ENCODE results near the gene NUFIP2.
"Not testable (repeated sequence)": the region's sequence is repeated elsewhere in the genome, so short reads cannot be mapped to it uniquely, and the experiment has no call there.

Gene NUFIP2

GRCh38 chr17:29293890-29294579, at the start of gene NUFIP2:
Gene NUFIP2, minus strand, starts transcription at chr17:29294148. Its CDS starts 89 bp downstream, at chr17:29294059.
- DNase-seq: peak; percentile 99

DNA sequence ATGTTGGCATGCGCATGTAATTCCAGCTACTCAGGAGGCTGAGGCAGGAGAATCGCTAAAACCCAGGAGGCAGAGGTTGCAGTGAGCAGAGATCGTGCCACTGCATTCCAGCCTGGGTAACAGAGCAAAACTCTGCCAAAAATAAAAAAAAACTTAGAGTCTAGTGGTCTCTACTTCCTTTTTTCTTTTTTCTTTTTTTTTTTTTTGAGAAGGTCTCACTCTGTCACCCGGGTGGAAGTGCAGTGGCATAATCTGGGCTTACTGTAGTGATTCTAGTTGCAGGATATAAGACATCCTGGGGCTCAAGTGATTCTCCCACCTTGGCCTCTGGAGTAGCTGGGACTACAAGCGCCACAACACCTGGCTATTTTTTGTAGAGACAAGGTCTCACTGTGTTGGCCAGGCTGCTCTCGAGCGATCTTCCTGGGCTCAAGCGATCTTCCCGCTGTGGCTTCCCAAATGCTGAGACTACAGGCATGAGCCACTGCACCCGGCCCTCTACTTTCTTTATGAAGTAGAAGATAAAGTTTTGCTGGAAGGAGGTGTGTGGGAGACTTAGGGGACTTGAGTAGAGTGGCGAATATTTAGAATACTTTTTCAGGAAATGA, 48.3 kb upstream of the NUFIP2 start:
- DNase-seq: peak; percentile 44

GRCh38 chr17:29341726-29342125, 47.8 kb upstream of the NUFIP2 start:
- peak; percentile 63 for DNase-seq

- DNase-seq: not testable (repeated sequence)
These were observed 45.1 kb upstream of the NUFIP2 start for GRCh38 chr17:29339016-29339415.

- DNase-seq: no peak
These were observed 37.7 kb upstream of the NUFIP2 start for GRCh38 chr17:29331708-29332085.

DNA sequence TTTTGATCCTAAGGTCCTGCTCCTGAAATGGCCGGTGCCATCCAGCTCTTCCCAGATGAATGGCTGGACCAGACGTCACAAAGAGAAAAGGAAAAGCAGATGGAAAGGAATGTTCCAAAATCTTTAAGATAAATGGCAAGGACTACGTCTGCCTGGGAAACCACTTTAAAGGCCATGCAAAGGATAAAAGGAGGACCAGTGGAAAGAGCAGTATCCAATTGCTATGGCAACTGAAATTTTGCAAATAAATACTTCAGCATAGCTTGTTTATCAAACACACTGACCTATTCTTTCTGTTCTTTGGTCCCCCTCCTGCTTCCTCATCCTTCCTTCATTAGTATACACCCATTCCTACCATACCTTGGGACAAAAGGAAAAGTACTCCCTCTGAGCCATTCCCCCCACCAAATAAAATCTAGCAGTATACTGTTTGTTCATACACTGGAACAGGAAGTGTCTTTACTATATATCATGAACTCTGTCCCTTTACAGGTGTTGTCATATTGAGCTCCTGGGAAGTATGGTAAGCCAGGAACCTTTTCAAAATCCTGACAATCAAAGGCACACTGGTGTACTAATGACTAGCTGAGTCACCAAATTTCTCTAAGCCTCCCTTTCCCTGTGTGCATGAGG, 37.2 kb upstream of the NUFIP2 start:
- no peak for DNase-seq

DNA sequence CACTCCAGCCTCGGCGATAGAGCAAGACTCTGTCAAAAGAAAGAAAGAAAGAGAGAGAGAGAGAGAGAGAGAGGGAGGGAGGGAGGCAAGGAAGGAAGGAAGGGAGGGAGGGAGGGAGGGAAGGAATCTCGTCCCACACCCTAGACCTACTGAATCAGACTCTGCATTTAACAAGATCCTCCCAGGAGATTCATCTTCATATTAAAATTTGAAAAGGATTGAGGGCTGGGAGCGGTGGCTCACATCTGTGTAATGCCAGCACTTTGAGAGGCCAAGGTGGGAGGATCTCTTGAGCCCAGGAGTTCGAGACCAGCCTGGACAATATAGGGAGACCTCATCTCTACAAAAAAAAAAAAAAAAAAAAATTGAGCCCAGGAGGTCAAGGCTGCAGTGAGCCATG, 33.5 kb upstream of the NUFIP2 start:
- DNase-seq: no peak

DNA sequence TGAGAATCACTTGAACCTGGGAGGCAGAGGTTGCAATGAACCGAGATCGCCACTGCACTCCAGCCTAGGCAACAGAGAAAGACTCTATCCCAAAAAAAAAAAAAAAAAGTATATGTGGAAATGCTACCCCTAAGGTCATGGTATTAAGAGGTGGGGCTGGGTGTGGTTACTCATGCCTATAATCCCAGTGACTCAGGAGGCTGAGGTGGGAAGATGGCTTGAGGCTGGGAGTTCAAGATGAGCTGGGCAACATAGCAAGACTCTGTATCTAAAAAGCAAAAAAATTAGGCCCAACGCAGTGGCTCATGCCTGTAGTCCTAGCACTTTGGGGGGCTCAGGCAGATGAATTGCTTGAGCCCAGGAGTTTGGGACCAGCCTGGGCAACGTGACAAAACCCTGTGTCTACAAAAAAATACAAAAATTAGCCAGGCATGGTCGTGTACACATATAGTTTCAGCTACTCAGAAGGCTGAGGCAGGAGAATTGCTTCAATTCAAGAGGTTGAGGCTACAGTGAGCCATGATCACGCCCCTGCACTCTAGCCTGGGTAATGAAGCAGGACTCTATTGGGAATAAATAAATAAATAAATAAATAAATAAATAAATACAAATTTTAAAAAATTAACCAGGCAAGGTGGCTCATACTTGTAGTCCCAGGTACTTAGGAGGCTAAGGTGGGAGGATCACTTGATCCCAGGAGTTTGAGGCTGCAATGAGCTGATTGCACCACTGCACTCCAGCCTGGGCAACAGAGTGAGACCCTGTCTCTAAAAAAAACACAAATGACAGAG, 32.3 kb upstream of the NUFIP2 start:
- no peak for DNase-seq

DNA sequence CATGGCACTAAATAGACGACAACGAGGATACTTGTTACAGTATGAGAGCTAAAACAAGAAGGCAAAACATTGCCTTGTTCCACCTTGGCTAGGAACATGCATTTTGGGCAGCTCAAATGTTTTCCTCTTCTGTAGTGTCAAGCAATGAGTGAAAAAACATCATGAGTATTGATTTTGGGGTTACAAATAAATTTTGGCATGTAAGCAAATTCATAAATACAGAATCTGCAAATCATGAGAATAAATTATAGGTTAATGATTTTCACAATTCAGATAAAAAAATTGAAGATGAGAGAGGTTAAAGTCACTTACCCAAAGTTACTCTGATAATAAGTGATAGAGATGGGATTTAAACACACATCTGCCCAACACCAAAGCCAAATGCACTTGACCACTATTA, 28.4 kb upstream of the NUFIP2 start:
- DNase-seq: no peak

DNA sequence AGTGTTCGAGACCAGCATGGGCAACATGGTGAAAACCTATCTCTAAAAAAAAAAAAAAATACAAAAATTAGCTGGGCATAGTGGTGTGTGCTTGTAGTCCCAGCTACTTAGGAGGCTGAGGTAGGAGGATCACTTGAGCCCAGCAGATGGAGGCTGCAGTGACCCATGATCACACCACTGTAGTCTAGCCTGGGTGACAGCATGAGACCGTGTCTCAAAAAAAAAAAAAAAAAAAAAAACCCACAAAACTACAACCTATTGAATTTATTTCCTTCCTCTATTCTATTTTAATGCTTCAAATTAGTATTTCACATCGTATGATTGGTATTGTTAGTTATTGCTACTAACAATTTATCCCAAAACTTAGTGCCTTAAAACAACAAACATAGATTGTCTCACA, 9.4 kb upstream of the NUFIP2 start:
- no peak for DNase-seq

GRCh38 chr17:29299031-29299430, 5.1 kb upstream of the NUFIP2 start:
- no peak for DNase-seq

GRCh38 chr17:29295420-29295819, 1.5 kb upstream of the NUFIP2 start:
- DNase-seq: no peak

GRCh38 chr17:29294580-29294900, 592 bp upstream of the NUFIP2 start:
- DNase-seq: no peak

GRCh38 chr17:29292992-29293889, 707 bp downstream of the NUFIP2 start:
- DNase-seq: peak; percentile 80

GRCh38 chr17:29292071-29292991, 1.6 kb downstream of the NUFIP2 start:
- peak; percentile 84 for DNase-seq

GRCh38 chr17:29291163-29291752, 2.7 kb downstream of the NUFIP2 start:
- peak; percentile 90 for DNase-seq

- no peak for DNase-seq
These were observed 4.1 kb downstream of the NUFIP2 start for GRCh38 chr17:29289852-29290251.

GRCh38 chr17:29283961-29284360, 10.0 kb downstream of the NUFIP2 start:
- DNase-seq: no peak

DNA sequence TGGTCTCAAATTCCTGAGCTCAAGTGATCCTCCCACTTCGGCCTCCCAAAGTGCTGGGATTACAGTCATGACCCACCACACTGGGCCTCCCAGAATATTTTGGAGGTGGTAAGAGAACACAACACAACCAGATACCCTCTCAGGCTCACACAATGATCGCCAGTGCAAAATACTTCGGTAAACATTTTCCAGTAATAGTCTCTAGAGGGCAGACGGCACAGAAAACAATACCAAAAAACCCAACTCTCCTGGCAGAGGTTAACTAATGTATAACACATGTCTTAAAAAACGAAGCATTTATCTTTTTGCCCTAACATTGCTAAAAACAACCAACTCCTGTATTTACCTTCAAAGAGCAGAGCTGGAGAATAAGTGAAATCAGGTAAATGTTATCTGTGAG, 10.5 kb downstream of the NUFIP2 start:
- DNase-seq: no peak

GRCh38 chr17:29279397-29280070, 14.4 kb downstream of the NUFIP2 start:
- no peak for DNase-seq
